ENCODE data around the gene RUNX1.

The RUNX1 gene

DNA sequence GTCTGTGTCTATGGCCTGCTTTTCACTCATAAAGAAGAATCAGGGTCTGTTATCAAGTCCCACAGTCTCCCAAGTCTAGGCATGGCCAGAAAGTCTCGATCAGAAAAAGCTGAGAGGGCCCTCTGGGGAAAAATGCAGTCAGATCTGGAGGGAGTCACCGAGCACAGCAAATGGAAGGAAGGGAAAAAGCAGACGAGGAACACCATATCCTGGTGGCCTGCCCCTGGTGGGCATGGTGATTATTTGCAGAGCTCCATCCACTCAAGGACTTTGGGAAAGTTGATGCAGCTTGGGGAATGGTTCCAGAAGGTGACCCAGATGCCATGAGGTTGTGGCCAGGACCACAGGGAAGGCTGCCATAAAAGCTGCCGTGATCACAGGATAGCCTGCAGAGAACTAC, 191.2 kb downstream of the RUNX1 start:
- no peak for TF ChIP-seq POLR2A (IDR thresholded peaks at IDR 0.05; ENCODE audit: extremely low read depth, insufficient read length)
- TF ChIP-seq, protein P1, sequence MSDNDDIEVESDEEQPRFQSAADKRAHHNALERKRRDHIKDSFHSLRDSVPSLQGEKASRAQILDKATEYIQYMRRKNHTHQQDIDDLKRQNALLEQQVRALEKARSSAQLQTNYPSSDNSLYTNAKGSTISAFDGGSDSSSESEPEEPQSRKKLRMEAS (IDR thresholded peaks at IDR 0.05; ENCODE audit: low read depth, low read length) = no peak
- TF ChIP-seq, protein P2, sequence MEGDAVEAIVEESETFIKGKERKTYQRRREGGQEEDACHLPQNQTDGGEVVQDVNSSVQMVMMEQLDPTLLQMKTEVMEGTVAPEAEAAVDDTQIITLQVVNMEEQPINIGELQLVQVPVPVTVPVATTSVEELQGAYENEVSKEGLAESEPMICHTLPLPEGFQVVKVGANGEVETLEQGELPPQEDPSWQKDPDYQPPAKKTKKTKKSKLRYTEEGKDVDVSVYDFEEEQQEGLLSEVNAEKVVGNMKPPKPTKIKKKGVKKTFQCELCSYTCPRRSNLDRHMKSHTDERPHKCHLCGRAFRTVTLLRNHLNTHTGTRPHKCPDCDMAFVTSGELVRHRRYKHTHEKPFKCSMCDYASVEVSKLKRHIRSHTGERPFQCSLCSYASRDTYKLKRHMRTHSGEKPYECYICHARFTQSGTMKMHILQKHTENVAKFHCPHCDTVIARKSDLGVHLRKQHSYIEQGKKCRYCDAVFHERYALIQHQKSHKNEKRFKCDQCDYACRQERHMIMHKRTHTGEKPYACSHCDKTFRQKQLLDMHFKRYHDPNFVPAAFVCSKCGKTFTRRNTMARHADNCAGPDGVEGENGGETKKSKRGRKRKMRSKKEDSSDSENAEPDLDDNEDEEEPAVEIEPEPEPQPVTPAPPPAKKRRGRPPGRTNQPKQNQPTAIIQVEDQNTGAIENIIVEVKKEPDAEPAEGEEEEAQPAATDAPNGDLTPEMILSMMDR (IDR thresholded peaks at IDR 0.05; ENCODE audit: low read depth, low read length) = peak; percentile 20
- DNase-seq (ENCODE audit: low read depth) = no peak

DNA sequence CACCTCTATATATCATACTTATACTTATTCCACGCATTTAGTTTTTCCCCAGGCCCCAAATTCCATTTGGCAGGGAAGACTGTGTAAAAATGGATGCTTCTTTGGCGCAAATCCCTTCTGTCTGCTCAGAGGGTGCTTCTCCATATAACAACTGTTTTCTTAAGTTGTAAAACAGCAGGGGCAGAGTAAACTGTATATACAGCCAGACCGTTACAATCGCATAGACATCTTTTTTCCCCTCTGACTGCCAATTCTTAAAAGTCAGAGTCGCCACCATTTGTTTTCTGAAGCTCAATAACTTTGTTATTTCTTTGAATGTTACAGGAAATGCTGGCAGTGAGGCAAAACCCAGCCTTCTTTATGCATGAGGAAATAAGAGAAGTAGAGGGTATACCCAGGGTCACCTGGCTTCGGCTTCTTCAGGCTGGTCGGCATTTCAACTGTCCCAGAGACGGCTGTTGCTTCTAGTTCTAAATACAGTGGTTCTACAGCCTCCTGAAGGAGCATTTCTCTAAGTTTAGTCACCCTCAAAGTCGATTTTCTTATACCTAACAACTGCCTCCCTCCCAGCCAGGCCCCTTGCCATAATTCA, 191.9 kb downstream of the RUNX1 start:
- TF ChIP-seq, protein P2 (IDR thresholded peaks at IDR 0.05; ENCODE audit: low read depth, low read length) = no peak
- TF ChIP-seq, protein P1 (IDR thresholded peaks at IDR 0.05; ENCODE audit: low read depth, low read length) = no peak
- TF ChIP-seq POLR2A (IDR thresholded peaks at IDR 0.05; ENCODE audit: extremely low read depth, insufficient read length) = no peak
- no peak for TF ChIP-seq MYC (IDR thresholded peaks at IDR 0.05; ENCODE audit: low read depth, low read length)
- no peak overlapping the region for H3K4me3 ChIP-seq (ENCODE audit: low read depth, low read length)
- DNase-seq (ENCODE audit: low read depth) = no peak

More for the DNA sequence above, 191.2 kb downstream of the RUNX1 start:
- H3K4me3 ChIP-seq (ENCODE audit: low read depth, low read length) = no peak overlapping the region

DNA sequence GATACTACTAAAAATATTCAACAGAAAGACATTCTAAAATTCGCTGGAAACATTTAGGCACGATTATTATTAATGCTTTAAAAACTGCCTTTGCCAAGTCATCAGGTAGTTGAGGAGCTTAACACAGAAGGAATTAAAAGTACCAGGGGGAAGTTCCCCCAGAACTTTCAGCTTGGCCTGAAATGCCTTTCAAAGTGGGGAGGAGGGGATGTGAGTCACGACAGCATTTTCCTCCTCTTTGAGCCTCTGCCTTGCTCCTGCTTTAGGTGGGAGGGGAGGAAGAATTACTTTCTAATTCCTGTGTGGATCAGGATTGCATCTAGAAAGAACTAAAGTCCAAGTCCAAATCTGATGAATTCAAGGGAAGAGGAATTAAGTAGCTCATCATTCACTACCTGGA, 196.7 kb downstream of the RUNX1 start:
- H3K4me3 ChIP-seq (ENCODE audit: low read depth, low read length) = no peak overlapping the region
- DNase-seq (ENCODE audit: low read depth) = no peak
- no peak for TF ChIP-seq POLR2A (IDR thresholded peaks at IDR 0.05; ENCODE audit: extremely low read depth, insufficient read length)
- TF ChIP-seq, protein P2 (IDR thresholded peaks at IDR 0.05; ENCODE audit: low read depth, low read length) = no peak

DNA sequence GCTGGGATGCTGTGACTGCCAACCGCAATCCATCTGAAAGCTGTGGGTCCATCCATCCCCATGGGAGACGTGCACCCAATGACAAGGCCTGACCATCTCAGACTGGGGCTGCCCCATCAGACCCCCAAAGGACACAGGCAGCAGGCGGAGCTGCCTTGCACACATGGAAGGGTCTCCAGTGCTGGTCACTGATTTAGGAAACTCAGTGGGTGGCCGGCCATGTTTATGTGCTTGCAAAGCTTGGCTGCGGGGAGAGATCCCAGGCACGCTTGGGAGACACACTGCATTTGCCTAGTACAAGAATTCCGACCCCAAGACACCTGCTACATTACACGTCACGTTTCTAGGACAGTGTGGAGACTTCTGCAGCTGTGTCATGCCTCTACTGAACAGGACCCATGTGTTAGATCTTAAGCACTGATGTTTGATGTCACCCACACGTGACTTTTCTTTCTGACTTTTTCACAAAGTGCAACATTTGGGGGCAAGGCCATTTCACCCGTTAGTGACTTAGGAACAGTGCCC, 198.9 kb downstream of the RUNX1 start:
- TF ChIP-seq POLR2A (IDR thresholded peaks at IDR 0.05; ENCODE audit: extremely low read depth, insufficient read length) = no peak
- TF ChIP-seq, protein P2 (IDR thresholded peaks at IDR 0.05; ENCODE audit: low read depth, low read length) = no peak
- TF ChIP-seq MYC (IDR thresholded peaks at IDR 0.05; ENCODE audit: low read depth, low read length) = no peak
- TF ChIP-seq, protein P1 (IDR thresholded peaks at IDR 0.05; ENCODE audit: low read depth, low read length) = no peak
- no peak for DNase-seq (ENCODE audit: low read depth)
- no peak overlapping the region for H3K4me3 ChIP-seq (ENCODE audit: low read depth, low read length)

DNA sequence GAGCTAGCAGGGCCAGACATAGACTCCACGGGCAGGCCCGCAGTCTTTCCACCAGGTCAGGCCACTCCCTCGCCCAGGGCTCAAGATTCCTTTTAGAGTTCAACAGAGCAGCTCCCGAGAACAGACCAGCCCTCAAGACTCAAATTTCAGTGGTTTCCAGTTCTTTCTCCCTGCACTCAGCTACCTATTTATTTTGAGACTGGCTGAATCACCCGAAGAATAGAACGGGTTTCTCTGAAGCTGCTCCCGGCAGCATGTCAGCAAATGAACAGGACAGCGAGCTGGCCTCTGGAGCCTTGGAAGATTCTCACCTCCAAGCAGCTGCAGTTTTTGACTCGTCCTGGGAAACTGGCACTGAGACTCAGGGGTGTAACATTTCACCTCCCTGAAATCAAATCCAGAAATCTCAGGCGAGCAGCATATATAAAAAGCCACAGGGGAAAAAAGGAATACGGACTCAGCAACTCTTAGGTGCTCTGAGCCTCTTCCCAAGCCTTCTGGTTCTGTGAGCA, 202.4 kb downstream of the RUNX1 start:
- TF ChIP-seq POLR2A (IDR thresholded peaks at IDR 0.05; ENCODE audit: extremely low read depth, insufficient read length) (no peak), MYC (IDR thresholded peaks at IDR 0.05; ENCODE audit: low read depth, low read length) (no peak)
- TF ChIP-seq, protein P2 (IDR thresholded peaks at IDR 0.05; ENCODE audit: low read depth, low read length) = no peak
- TF ChIP-seq, protein P1 (IDR thresholded peaks at IDR 0.05; ENCODE audit: low read depth, low read length) = no peak
- no peak for DNase-seq (ENCODE audit: low read depth)
- no peak overlapping the region for H3K4me3 ChIP-seq (ENCODE audit: low read depth, low read length)
